Measurements from ENCODE around the gene STK24.

DNA sequence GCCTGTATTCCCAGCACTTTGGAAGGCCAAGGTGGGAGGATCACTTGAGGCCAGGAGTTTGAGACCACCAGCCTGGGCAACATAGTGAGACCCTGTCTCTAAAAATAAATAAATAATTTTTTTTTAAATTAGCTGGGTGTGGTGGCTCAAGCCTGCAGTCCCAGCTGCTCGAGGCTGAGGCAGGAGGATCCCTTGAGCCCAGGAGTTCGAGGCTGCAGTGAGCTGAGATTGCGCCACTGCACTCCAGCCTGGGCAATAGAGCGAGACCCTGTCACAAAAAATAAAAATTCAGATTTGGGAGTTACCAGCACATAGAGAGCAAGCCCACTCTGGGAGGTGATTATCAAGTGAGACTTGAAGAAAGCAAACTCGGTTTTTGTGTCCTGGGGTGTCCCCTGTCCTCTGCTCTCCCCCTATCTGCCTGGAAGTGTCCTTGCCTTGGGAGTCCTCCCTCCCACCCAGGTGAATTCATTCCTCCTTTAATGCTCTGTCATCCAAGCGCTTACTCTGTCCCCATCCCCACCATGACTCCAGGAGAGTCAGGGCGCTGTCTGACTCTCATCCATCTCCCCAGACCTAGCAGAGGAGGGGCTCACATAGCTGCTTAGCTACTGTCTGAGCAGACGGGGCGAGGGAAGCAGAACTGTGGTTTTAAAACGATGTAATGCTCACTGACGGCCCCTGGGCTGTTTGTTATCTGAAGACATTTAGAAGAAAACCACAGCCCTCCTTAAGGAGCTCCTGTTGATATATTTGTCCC, 146.8 kb downstream of the STK24 start:
- TF ChIP-seq, protein P1, sequence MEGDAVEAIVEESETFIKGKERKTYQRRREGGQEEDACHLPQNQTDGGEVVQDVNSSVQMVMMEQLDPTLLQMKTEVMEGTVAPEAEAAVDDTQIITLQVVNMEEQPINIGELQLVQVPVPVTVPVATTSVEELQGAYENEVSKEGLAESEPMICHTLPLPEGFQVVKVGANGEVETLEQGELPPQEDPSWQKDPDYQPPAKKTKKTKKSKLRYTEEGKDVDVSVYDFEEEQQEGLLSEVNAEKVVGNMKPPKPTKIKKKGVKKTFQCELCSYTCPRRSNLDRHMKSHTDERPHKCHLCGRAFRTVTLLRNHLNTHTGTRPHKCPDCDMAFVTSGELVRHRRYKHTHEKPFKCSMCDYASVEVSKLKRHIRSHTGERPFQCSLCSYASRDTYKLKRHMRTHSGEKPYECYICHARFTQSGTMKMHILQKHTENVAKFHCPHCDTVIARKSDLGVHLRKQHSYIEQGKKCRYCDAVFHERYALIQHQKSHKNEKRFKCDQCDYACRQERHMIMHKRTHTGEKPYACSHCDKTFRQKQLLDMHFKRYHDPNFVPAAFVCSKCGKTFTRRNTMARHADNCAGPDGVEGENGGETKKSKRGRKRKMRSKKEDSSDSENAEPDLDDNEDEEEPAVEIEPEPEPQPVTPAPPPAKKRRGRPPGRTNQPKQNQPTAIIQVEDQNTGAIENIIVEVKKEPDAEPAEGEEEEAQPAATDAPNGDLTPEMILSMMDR (IDR thresholded peaks at IDR 0.05; ENCODE audit: control extremely low read depth in 1 of 3, insufficient read depth in 1 of 3, low read depth in 1 of 3, low read length in 3 of 3): no peak
- TF ChIP-seq CEBPB (IDR thresholded peaks at IDR 0.05; ENCODE audit: low read depth, low read length) (no peak), POLR2A (IDR thresholded peaks at IDR 0.05; ENCODE audit: control extremely low read depth in 1 of 2, low read depth in 2 of 2, low read length in 2 of 2) (no peak), EZH2 (IDR thresholded peaks at IDR 0.05; ENCODE audit: low read depth, low read length, severe bottlenecking) (no peak), TAF1 (IDR thresholded peaks at IDR 0.05; ENCODE audit: low read depth, low read length) (no peak), JUN (IDR thresholded peaks at IDR 0.05; ENCODE audit: low read depth, low read length) (no peak), MAFK (IDR thresholded peaks at IDR 0.05; ENCODE audit: low read depth, low read length) (no peak), FOSL1 (IDR thresholded peaks at IDR 0.05; ENCODE audit: insufficient read depth, low read depth, low read length) (no peak), TCF12 (IDR thresholded peaks at IDR 0.05; ENCODE audit: low read depth, low read length) (no peak), SIX5 (IDR thresholded peaks at IDR 0.05; ENCODE audit: low read depth, low read length) (no peak), POLR2AphosphoS5 (IDR thresholded peaks at IDR 0.05; ENCODE audit: low read depth, low read length) (no peak)
